H1 (cell line): ENCODE data around the gene EGFR.

Source experiments
- ATF3 ChIP-seq: IDR thresholded peaks from 2 replicates; pipeline ENCODE4 v1.6.1; 2011; ENCODE audit warnings: low read depth, mild to moderate bottlenecking, low read length; ENCODE audit not compliant: insufficient read depth
- BRCA1 ChIP-seq: IDR thresholded peaks from 2 replicates; pipeline ENCODE4 v1.6.1; 2012; ENCODE audit warnings: low read depth, low read length, improper control_type of control experiment
- CEBPB ChIP-seq: IDR thresholded peaks from 2 replicates; pipeline ENCODE4 v1.6.1; 2012; ENCODE audit warnings: low read depth, low read length
- CHD2 ChIP-seq: IDR thresholded peaks from 2 replicates; pipeline ENCODE4 v1.6.1; 2012; ENCODE audit warnings: low read length, improper control_type of control experiment
- JUND ChIP-seq: IDR thresholded peaks from 2 replicates; pipeline ENCODE4 v1.6.1; 2011; ENCODE audit warnings: mild to moderate bottlenecking, improper control_type of control experiment, low read length
- POLR2A ChIP-seq, 2 experiments: IDR thresholded peaks; 1 replicate in 1 of 2; 2 replicates in 1 of 2; pipeline ENCODE4 v1.6.1; 2011; ENCODE audit warnings: low read depth in 2 of 2, low read length in 2 of 2, mild to moderate bottlenecking in 2 of 2; ENCODE audit errors: control extremely low read depth in 1 of 2
- POLR2AphosphoS5 ChIP-seq: IDR thresholded peaks from 2 replicates; pipeline ENCODE4 v1.6.1; 2011; ENCODE audit warnings: low read depth, low read length
- POU5F1 ChIP-seq: IDR thresholded peaks from 2 replicates; pipeline ENCODE4 v1.6.1; 2011; ENCODE audit warnings: low read depth, mild to moderate bottlenecking, low read length, moderate library complexity
- RAD21 ChIP-seq, 2 experiments: IDR thresholded peaks in 1 of 2; conservative IDR thresholded peaks in 1 of 2; 2 replicates each; pipeline ENCODE4 v1.6.1; 2011; ENCODE audit warnings: low read depth in 2 of 2, low read length in 2 of 2, improper control_type of control experiment in 1 of 2, inconsistent platforms in 1 of 2, mild to moderate bottlenecking in 1 of 2, moderate library complexity in 1 of 2
- RXRA ChIP-seq: IDR thresholded peaks from 2 replicates; pipeline ENCODE4 v1.6.1; 2011; ENCODE audit warnings: low read depth, mild to moderate bottlenecking, low read length, moderate library complexity; ENCODE audit not compliant: insufficient read depth
- SIN3A ChIP-seq, 2 experiments: IDR thresholded peaks in 1 of 2; conservative IDR thresholded peaks in 1 of 2; 2 replicates each; pipeline ENCODE4 v1.6.1; 2011 to 2012; ENCODE audit warnings: low read length in 2 of 2, improper control_type of control experiment in 1 of 2, low read depth in 1 of 2, mild to moderate bottlenecking in 1 of 2
- SIRT6 ChIP-seq: IDR thresholded peaks from one replicate; pipeline ENCODE4 v1.7.1; 2012; ENCODE audit warnings: low read length, inconsistent platforms
- SUZ12 ChIP-seq: fragments of 200-600 bp; sonication (generic); IDR thresholded peaks from 2 replicates; pipeline ENCODE4 v1.6.1; 2012; ENCODE audit warnings: mild to moderate bottlenecking, inconsistent platforms, low read length, moderate library complexity, mixed read lengths
- TF ChIP-seq, protein P1 (sequence below), 3 experiments: IDR thresholded peaks; 1 replicate in 2 of 3; 2 replicates in 1 of 3; pipeline versions ENCODE4 v1.5.1 to v1.6.1; 2011; ENCODE audit warnings: low read length in 3 of 3, mild to moderate bottlenecking in 3 of 3, inconsistent platforms in 2 of 3, low read depth in 1 of 3, moderate library complexity in 1 of 3; ENCODE audit not compliant: insufficient read depth in 1 of 3; ENCODE audit errors: control extremely low read depth in 1 of 3

DNA sequence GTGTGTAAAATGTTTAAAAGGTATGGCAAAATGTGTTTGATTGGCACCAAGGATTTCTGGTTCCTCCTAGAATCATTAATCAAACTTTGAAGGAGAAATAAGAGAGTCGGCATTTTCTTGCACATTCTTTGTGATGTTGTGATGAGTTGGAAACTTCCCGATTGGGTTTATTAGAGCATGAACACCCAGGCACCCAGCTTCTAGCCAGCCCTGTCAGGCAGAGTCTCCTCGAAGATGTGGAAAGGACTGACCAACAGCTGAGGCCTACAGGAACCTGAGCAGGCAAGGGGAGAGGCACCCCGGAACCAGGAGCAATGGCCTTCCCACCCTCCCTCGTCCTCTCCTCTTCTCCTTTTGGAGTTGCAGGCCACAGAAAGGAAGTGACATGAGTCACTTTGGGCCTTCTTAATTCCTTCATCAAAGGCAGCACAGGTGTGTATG, 68.7 kb downstream of the EGFR start:
- TF ChIP-seq POLR2A (IDR thresholded peaks at IDR 0.05; ENCODE audit: control extremely low read depth in 1 of 2, low read depth in 2 of 2, low read length in 2 of 2) (no peak), RAD21 (IDR thresholded peaks at IDR 0.05 in 1 of 2, conservative IDR thresholded peaks at IDR 0.05 in 1 of 2; ENCODE audit: low read depth in 2 of 2, low read length in 2 of 2) (no peak), ATF3 (no peak), BRCA1 (no peak), SIN3A (conservative IDR thresholded peaks at IDR 0.05 in 1 of 2, IDR thresholded peaks at IDR 0.05 in 1 of 2; ENCODE audit: low read depth in 1 of 2, low read length in 2 of 2) (no peak), POU5F1 (no peak), RXRA (no peak), CHD2 (no peak), CEBPB (no peak), JUND (no peak), POLR2AphosphoS5 (no peak), SIRT6 (no peak), SUZ12 (no peak)
- TF ChIP-seq, protein P1, sequence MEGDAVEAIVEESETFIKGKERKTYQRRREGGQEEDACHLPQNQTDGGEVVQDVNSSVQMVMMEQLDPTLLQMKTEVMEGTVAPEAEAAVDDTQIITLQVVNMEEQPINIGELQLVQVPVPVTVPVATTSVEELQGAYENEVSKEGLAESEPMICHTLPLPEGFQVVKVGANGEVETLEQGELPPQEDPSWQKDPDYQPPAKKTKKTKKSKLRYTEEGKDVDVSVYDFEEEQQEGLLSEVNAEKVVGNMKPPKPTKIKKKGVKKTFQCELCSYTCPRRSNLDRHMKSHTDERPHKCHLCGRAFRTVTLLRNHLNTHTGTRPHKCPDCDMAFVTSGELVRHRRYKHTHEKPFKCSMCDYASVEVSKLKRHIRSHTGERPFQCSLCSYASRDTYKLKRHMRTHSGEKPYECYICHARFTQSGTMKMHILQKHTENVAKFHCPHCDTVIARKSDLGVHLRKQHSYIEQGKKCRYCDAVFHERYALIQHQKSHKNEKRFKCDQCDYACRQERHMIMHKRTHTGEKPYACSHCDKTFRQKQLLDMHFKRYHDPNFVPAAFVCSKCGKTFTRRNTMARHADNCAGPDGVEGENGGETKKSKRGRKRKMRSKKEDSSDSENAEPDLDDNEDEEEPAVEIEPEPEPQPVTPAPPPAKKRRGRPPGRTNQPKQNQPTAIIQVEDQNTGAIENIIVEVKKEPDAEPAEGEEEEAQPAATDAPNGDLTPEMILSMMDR (IDR thresholded peaks at IDR 0.05; ENCODE audit: control extremely low read depth in 1 of 3, insufficient read depth in 1 of 3, low read depth in 1 of 3, low read length in 3 of 3): no peak
